Gastrocnemius medialis (tissue), 4 donors: ENCODE results near the gene DNAJC7.

Experiments
- CTCF ChIP-seq, 5 experiments: fragments of 450-650 bp in 3 of 5; fragments of 200-600 bp in 2 of 5; sonication (generic) in 2 of 5; IDR thresholded peaks in 4 of 5; conservative IDR thresholded peaks in 1 of 5; 1 replicate in 4 of 5; 2 replicates in 1 of 5; pipeline ENCODE4 v1.5.1; 2016 to 2019; ENCODE audit warnings: antibody characterized with exemption in 5 of 5, mild to moderate bottlenecking in 3 of 5, moderate library complexity in 3 of 5
- POLR2A ChIP-seq, 2 donors: fragments of 450-650 bp; IDR thresholded peaks; one replicate each; pipeline ENCODE4 v1.6.1; 2017; ENCODE audit warnings: antibody characterized with exemption in 2 of 2, mild to moderate bottlenecking in 2 of 2, moderate library complexity in 2 of 2

GRCh38 chr17:42061646-42062487 is 44.6 kb upstream of the DNAJC7 start:
- TF ChIP-seq CTCF (IDR thresholded peaks at IDR 0.05 in 4 of 5, conservative IDR thresholded peaks at IDR 0.05 in 1 of 5) (no peak), POLR2A (IDR thresholded peaks at IDR 0.05) (no peak)
